ENCODE data around the gene PRKN.

Gene PRKN

GRCh38 chr6:162026843-162027242, 700.7 kb downstream of the PRKN start:
- no peak overlapping the region for H3K4me3 ChIP-seq (ENCODE audit: low read depth, low read length)
- DNase-seq (ENCODE audit: low read depth), result no peak
- TF ChIP-seq MAX (IDR thresholded peaks at IDR 0.05; ENCODE audit: low read depth, low read length) (no peak), POLR2A (IDR thresholded peaks at IDR 0.05; ENCODE audit: extremely low read depth, insufficient read length) (no peak), CTCF (IDR thresholded peaks at IDR 0.05; ENCODE audit: low read depth, low read length) (no peak), MYC (IDR thresholded peaks at IDR 0.05; ENCODE audit: low read depth, low read length) (no peak)

GRCh38 chr6:162026031-162026430, 701.5 kb downstream of the PRKN start:
- no peak for TF ChIP-seq MAX (IDR thresholded peaks at IDR 0.05; ENCODE audit: low read depth, low read length)
- no peak for TF ChIP-seq MYC (IDR thresholded peaks at IDR 0.05; ENCODE audit: low read depth, low read length)
- no peak for TF ChIP-seq CTCF (IDR thresholded peaks at IDR 0.05; ENCODE audit: low read depth, low read length)
- TF ChIP-seq POLR2A (IDR thresholded peaks at IDR 0.05; ENCODE audit: extremely low read depth, insufficient read length), result no peak
- H3K4me3 ChIP-seq (ENCODE audit: low read depth, low read length), result no peak overlapping the region
- no peak for DNase-seq (ENCODE audit: low read depth)

GRCh38 chr6:162019349-162019748, 708.2 kb downstream of the PRKN start:
- no peak for DNase-seq (ENCODE audit: low read depth)

GRCh38 chr6:162017536-162017935, 710.0 kb downstream of the PRKN start:
- no peak overlapping the region for H3K4me3 ChIP-seq (ENCODE audit: low read depth, low read length)
- no peak for TF ChIP-seq CTCF (IDR thresholded peaks at IDR 0.05; ENCODE audit: low read depth, low read length)
- TF ChIP-seq POLR2A (IDR thresholded peaks at IDR 0.05; ENCODE audit: extremely low read depth, insufficient read length), result no peak
- no peak for TF ChIP-seq MAX (IDR thresholded peaks at IDR 0.05; ENCODE audit: low read depth, low read length)
- no peak for TF ChIP-seq MYC (IDR thresholded peaks at IDR 0.05; ENCODE audit: low read depth, low read length)
- DNase-seq (ENCODE audit: low read depth), result no peak

More at GRCh38 chr6:162019349-162019748, 708.2 kb downstream of the PRKN start:
- no peak overlapping the region for H3K4me3 ChIP-seq (ENCODE audit: low read depth, low read length)
- TF ChIP-seq MYC (IDR thresholded peaks at IDR 0.05; ENCODE audit: low read depth, low read length) (no peak), CTCF (IDR thresholded peaks at IDR 0.05; ENCODE audit: low read depth, low read length) (no peak), POLR2A (IDR thresholded peaks at IDR 0.05; ENCODE audit: extremely low read depth, insufficient read length) (no peak), MAX (IDR thresholded peaks at IDR 0.05; ENCODE audit: low read depth, low read length) (no peak)

GRCh38 chr6:162014069-162014811, 713.3 kb downstream of the PRKN start:
- no peak overlapping the region for H3K4me3 ChIP-seq (ENCODE audit: low read depth, low read length)
- no peak for TF ChIP-seq MAX (IDR thresholded peaks at IDR 0.05; ENCODE audit: low read depth, low read length)
- TF ChIP-seq POLR2A (IDR thresholded peaks at IDR 0.05; ENCODE audit: extremely low read depth, insufficient read length), result no peak
- no peak for TF ChIP-seq MYC (IDR thresholded peaks at IDR 0.05; ENCODE audit: low read depth, low read length)
- TF ChIP-seq CTCF (IDR thresholded peaks at IDR 0.05; ENCODE audit: low read depth, low read length), result no peak
- no peak for DNase-seq (ENCODE audit: low read depth)
